GM21423 (cell line): ENCODE measurements around the gene MAS1L.

ENCODE experiments used
- ATAC-seq: cut with Tn5 transposase; IDR thresholded peaks from one replicate; pipeline ENCODE4 v1.9.1; 2021; ENCODE audit warnings: mild to moderate bottlenecking, moderate library complexity; ENCODE audit not compliant: unreplicated experiment

MAS1L gene

GRCh38 chr6:29487660-29488059, at the start of gene MAS1L:
MAS1L (minus strand) TSS chr6:29487956; CDS start chr6:29487902, 54 bp downstream.
- ATAC-seq, result no peak

- ATAC-seq, result no peak
These were observed 44.7 kb upstream of the MAS1L start for GRCh38 chr6:29532320-29532951.

GRCh38 chr6:29531668-29532067, 43.9 kb upstream of the MAS1L start:
- ATAC-seq, result no peak

GRCh38 chr6:29530671-29531310, 43.0 kb upstream of the MAS1L start:
- no peak for ATAC-seq

- ATAC-seq, result no peak
These were observed 42.2 kb upstream of the MAS1L start for GRCh38 chr6:29529956-29530355.

- ATAC-seq, result no peak
These were observed 41.3 kb upstream of the MAS1L start for GRCh38 chr6:29528988-29529560.

- no peak for ATAC-seq
These were observed 40.7 kb upstream of the MAS1L start for GRCh38 chr6:29528300-29528931.

GRCh38 chr6:29527564-29527963, 39.8 kb upstream of the MAS1L start:
- no peak for ATAC-seq

- ATAC-seq, result no peak
These were observed 39.4 kb upstream of the MAS1L start for GRCh38 chr6:29527126-29527525.

GRCh38 chr6:29525311-29525639, 37.5 kb upstream of the MAS1L start:
- ATAC-seq, result no peak

GRCh38 chr6:29524444-29525310, 36.9 kb upstream of the MAS1L start:
- ATAC-seq, result no peak

GRCh38 chr6:29524044-29524443, 36.3 kb upstream of the MAS1L start:
- no peak for ATAC-seq

GRCh38 chr6:29522227-29522626, 34.5 kb upstream of the MAS1L start:
- ATAC-seq, result no peak

- no peak for ATAC-seq
These were observed 33.4 kb upstream of the MAS1L start for GRCh38 chr6:29521006-29521680.

- ATAC-seq, result no peak
These were observed 32.5 kb upstream of the MAS1L start for GRCh38 chr6:29520232-29520631.

- no peak for ATAC-seq
These were observed 31.7 kb upstream of the MAS1L start for GRCh38 chr6:29519291-29520010.

GRCh38 chr6:29517728-29518440, 30.1 kb upstream of the MAS1L start:
- no peak for ATAC-seq

GRCh38 chr6:29517245-29517644, 29.5 kb upstream of the MAS1L start:
- no peak for ATAC-seq

- ATAC-seq, result no peak
These were observed 28.4 kb upstream of the MAS1L start for GRCh38 chr6:29516108-29516507.
